HL-60 (cell line): Measurements from ENCODE around the gene SPTSSB.

ENCODE experiments used
- GABPA ChIP-seq: IDR thresholded peaks from 2 replicates; pipeline ENCODE4 v1.6.1; 2012; ENCODE audit warnings: low read depth
- POLR2AphosphoS5 ChIP-seq: IDR thresholded peaks from 2 replicates; pipeline ENCODE4 v1.6.1; 2012; ENCODE audit warnings: low read depth
- TF ChIP-seq, protein P1 (sequence below): IDR thresholded peaks from one replicate; pipeline ENCODE4 v1.5.1; 2011; ENCODE audit warnings: low read length, control low read depth, inconsistent platforms; ENCODE audit not compliant: insufficient read depth

DNA sequence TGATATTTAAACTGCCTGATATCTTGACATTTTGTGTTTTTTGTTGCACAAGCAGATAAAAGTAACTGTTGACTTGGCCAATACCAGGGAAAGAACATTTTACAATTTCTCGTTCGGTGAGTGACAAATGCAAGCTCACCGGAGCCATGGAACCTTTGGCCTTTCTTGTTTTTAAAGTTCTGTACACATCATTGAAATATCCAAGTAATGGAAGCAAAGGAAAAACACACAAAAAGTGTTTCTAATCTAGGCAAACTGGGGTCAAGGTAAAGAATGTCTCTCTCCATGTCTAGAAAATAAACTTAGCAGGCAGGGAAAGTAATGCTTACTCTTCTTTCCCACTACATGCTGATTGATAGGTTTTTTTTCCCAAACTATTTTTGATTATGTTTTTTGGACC lies 27.8 kb downstream of the SPTSSB start:
- TF ChIP-seq, protein P1, sequence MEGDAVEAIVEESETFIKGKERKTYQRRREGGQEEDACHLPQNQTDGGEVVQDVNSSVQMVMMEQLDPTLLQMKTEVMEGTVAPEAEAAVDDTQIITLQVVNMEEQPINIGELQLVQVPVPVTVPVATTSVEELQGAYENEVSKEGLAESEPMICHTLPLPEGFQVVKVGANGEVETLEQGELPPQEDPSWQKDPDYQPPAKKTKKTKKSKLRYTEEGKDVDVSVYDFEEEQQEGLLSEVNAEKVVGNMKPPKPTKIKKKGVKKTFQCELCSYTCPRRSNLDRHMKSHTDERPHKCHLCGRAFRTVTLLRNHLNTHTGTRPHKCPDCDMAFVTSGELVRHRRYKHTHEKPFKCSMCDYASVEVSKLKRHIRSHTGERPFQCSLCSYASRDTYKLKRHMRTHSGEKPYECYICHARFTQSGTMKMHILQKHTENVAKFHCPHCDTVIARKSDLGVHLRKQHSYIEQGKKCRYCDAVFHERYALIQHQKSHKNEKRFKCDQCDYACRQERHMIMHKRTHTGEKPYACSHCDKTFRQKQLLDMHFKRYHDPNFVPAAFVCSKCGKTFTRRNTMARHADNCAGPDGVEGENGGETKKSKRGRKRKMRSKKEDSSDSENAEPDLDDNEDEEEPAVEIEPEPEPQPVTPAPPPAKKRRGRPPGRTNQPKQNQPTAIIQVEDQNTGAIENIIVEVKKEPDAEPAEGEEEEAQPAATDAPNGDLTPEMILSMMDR: no peak
- TF ChIP-seq GABPA (no peak), POLR2AphosphoS5 (no peak)
